Activated CD4-positive, alpha-beta T cell treated with anti-CD3 and anti-CD28 coated beads for 24 hours (primary cell): Measurements from ENCODE around the gene SGCD.

Source experiments
- DNase-seq, 2 donors: peaks; one replicate each; pipeline ENCODE4 v3.0.0-alpha.2; 2020; ENCODE audit warnings: low read depth in 2 of 2

Gene SGCD

GRCh38 chr5:156361436-156362109, 34.6 kb downstream of the SGCD start:
- no peak for DNase-seq

DNA sequence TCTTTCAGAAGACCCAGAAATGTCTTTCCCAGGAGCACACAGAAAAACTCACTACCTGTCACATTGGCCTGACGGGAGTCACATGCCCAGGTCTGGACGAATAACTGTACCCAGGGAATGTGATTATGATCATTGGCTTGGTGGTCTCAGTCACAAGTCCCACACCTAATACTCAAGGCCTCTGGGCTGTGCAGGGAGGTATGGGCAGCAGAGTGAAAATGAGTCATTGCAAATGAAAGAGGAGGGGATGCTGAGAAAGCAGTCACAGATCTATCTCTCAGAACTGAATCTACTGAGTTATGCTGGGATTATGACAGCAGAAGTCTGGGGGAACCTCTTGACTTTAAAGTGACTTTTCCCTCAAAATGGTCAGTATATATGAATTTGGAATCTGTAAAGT, 36.9 kb downstream of the SGCD start:
- DNase-seq = no peak

DNA sequence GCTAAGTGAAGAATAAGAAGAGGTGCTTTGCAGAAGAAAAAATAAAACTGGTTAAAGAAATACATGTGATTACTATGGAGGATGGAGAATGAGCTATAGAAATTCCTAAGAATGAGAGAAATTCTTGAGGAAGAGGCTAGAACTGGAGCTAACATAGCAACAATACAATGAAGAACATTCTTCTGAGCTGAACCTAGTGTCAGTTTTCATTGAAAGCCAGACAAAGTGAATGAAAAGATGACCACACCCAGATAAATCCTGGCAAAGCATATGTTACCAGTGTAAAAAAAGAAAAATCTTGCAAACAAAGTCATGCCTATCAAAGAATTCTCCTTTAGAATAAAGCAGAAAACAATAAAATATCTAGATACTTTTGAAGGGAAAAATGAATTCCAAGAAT, 39.6 kb downstream of the SGCD start:
- no peak for DNase-seq

- no peak for DNase-seq
These were observed 40.6 kb downstream of the SGCD start for GRCh38 chr5:156367597-156367996.

- DNase-seq = no peak
These were observed 49.0 kb downstream of the SGCD start for GRCh38 chr5:156375895-156376495.

GRCh38 chr5:156376751-156377150, 49.8 kb downstream of the SGCD start:
- no peak for DNase-seq

DNA sequence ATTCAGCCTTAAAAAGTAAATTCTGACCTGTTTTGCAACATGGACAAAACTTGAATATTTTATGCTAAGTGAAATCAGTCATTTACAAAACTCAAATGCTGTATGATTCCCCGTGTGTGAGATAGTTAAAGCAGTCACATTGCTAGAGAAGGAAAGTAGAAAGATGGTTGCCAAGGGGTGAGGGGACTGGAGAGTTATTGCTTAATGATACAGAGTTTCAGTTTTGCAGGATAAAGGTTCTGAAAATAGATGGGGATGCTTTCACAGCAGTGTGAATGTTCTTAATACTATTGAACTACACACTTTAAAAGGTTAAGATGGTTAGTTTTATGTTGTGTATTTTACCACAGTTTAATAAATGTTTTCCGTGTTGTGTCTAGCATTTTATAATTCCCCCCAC, 51.2 kb downstream of the SGCD start:
- DNase-seq = no peak

- DNase-seq = no peak
These were observed 52.2 kb downstream of the SGCD start for GRCh38 chr5:156379206-156379605.

DNA sequence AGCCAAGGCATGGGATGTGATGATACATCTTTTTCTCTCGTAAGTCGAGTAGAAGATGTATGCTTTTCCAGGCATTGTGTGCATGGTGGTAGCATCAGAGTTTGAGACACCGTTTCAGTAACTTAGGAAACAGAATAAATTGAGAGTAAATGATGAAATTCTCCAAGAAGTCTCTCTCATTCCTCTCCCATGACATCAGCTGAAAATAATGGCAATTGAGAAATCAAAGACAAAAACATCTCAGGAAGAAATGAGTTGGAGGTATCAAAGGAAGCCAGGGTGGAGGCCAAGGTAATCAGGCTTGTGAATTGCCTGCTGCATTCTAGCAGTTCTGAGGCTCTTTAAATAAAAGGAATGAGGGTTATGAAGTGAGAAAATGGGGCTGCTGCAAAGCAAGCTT, 53.9 kb downstream of the SGCD start:
- DNase-seq = no peak

DNA sequence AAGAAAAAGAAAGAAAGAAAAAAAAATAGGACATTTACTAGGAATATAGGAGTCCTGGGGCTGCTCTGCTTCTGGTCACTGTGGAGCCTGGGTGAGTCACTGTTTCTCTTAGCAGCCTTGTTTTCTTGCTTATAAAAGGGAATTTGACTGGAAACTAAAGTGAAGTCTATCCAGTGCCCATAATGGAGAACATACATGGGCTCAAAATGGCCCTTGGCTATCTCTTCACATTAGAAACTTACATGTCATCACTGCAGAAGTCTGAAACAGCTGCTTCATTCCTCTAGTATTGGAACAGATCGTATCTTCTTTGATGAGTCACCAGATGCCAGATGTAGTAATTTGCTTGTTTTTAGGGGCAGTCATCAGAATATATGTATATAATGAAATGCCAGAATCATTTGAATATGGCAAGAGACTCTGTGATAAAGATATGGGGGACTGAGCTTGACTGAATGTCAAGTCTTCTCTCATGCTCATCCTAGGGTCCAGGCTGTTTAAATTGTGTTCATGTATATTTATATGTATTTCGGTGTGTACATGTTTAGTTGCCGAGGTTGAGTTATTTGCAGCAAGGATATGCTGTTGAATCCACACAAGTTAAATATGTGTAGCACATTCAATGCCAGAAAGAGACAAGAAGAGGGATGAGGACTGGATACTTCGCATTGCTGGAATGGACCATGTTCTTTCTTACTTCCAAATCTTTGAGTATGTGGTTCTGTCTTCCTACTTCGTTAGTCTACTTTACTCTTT, 56.7 kb downstream of the SGCD start:
- no peak for DNase-seq

DNA sequence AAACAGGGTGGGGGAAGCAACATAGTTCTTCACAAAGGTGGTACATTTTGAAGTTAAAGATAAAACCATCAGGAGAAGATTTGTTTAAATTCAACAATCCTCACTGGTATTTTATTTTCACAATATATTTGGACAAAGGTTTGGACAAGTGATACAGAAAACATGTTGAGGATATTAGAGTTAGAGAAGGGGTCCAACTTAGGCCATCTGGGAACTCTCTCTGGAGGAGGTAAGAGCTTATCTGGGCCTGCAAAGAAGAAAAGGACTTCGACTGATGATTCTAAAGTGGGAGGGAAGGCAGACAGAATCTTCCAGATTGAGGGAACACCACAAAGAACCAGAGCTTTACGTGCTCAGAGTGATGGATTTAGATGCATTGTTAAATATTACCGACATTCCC, 58.5 kb downstream of the SGCD start:
- no peak for DNase-seq

GRCh38 chr5:156386976-156387375, 60.0 kb downstream of the SGCD start:
- no peak for DNase-seq

DNA sequence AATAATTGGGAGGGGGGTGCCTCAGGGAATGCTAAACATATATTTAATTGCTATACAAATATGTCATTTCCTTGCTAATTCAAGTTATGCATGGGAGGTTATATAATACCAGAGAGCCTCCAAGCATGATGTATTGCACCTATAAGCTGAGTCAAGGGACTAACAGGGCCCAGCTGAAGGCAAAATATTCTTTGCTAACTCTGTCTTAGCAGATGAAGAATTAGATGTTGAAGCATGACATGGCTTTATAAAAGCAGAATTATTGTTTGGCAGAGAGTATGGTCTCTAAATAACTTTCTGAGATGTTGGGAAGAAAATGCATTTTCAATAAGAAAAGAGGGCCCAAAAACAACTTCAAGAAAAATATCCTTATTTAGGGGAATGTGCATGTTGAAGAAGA, 60.4 kb downstream of the SGCD start:
- DNase-seq = no peak

- DNase-seq = no peak
These were observed 61.3 kb downstream of the SGCD start for GRCh38 chr5:156388233-156388632.

GRCh38 chr5:156391139-156391538, 64.2 kb downstream of the SGCD start:
- no peak for DNase-seq

DNA sequence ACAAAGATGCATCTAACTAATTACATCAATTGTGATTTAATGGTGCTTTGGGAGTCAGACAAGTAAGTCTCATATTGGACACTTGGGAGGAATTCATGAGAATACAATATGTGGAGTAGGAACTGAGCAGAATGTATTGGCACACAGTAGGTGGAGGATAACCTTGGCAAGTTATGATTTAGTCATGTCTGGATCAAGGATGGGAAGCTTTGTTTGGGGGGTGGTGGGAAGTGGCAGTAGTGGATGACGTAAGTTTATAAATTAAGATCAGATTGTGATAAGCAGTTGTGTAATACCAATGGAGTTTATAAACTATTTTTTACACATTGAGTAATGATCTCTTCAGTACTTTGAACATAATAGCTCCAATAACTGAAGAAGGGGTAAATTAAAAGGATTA, 67.0 kb downstream of the SGCD start:
- DNase-seq = no peak

GRCh38 chr5:156394642-156395305, 67.8 kb downstream of the SGCD start:
- DNase-seq = no peak

GRCh38 chr5:156395306-156395675, 68.3 kb downstream of the SGCD start:
- no peak for DNase-seq

DNA sequence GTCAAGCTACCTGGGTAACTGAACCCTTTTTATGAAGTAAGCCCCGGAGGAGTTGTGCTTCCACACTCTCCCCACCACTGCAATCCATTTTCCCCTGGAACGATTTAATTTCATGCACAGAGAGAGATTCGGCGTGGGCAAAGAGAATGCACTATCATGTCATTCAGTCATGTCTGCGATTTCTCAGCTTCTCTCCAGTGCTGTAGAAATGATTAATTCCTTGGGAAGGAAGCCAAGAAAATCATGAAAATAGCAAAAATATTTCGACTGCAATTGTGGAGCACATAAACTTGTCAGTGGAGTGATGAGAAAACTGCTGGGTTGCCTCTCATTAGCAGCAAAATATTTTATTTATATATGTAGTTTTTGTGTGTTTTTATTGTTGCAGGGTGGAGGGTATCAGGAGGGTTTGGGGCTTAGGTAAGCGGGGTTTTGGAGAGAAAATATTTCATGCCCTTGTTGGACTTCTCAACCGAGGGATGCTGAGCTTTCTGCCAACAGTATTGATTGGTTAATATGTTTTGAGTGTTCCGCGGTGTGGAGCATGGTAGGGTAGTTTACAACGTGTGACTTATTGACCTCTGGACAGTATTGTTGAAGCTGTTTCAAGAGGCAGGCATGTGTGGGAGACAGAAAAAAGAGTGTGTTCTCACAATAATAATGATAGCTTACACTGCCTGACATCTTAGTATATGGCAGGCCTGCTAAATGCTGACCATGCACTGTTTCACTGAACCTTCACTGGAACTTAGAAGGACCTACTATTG, 69.3 kb downstream of the SGCD start:
- no peak for DNase-seq

DNA sequence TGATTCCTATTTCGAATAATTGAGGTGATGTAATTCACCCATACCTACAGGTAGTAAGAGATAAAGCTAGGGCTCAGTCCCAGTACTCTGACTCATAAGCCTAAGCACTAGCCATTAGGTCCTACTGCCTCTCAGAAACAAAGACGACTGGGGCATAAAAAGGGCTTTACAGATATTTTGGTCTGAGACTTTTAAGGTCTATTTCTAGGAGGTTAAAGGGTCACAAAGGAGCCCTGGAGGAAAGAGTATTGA, 69.8 kb downstream of the SGCD start:
- no peak for DNase-seq

DNA sequence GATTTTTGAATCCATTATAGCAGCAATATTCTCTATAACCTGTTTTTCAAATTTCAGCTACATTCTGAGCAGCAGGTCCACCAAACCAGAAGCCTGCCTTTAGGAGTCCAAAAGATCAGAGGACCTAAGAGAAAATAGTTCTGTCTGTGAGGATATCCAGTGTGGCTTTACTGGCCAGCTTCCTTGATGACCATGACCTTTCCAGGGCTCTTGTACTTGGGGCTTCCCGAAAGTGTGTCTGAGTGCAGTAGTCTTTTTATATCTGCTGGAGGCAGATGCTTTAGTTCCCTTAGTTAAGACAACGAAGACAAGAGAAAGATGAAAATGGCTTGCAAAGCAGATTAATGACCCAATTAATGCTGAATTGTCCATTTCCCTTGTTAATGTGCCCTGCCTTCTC, 72.4 kb downstream of the SGCD start:
- DNase-seq = no peak

DNA sequence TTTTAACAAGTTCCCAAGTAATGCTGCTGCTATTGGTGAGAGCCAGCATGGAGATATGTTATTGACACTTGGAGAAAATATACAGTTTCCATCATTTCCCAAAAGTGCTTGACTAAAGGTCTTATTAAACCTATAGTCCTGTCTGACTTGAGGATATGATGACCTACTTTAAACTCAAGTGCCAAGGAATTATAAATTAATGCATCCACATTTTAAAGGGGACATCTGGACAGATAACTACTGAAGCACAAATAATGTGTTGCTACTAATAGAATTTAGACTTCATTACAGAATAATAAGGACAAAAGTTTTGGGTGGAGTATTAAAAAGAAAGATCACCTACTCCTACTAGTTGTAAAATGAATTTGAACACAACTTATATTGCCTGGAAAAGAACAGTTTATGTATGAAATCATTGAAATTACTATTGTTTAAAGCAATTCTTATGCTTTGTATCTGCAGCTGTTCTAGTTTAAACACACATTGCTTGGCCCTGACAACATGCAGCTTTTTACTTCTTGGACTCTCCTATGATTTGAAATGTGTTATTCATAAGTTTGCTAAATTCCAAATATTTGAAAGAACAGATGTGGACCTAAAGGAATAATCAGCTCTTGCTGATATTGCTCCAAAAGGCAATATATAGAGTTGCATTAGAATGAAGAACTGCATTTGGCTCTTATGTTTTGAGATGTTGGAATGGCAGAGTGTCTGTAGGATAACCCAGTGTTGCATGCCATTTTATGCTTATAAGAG, 73.4 kb downstream of the SGCD start:
- no peak for DNase-seq
